Medulla oblongata (tissue), 1 donor: ENCODE data around the gene PLB1.
"Not testable (repeated sequence)": the region's sequence is repeated elsewhere in the genome, so short reads cannot be mapped to it uniquely, and the experiment has no call there.

Experiments used
- DNase-seq: peaks from one replicate; pipeline ENCODE4 v3.0.0-alpha.2; 2015; ENCODE audit errors: extremely low spot score

PLB1 gene

GRCh38 chr2:28469947-28470535 lies 25.8 kb upstream of the PLB1 start:
- DNase-seq = no peak

- DNase-seq = no peak
Measured at GRCh38 chr2:28470759-28471158, 25.1 kb upstream of the PLB1 start.

DNA sequence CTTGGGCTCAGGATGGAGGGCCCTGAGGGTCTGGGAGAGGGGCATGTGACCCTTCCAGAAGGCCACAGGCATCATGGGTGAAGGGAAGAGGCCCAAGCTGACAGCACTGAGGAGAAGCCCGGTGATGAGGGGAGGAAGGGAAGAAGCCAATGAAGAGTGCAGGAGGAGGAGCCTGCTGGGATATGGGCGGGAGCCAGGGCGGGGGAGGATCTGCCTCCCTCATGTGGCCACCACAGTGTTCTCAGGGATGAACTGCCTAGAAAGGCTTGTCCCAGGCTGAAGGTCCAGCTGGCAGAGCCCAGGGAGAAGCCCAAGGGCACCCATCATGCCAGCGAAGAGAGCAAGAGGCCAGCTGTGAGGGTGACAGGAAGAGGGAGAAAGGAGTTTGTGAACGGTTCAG lies 24.6 kb upstream of the PLB1 start:
- no peak for DNase-seq

DNA sequence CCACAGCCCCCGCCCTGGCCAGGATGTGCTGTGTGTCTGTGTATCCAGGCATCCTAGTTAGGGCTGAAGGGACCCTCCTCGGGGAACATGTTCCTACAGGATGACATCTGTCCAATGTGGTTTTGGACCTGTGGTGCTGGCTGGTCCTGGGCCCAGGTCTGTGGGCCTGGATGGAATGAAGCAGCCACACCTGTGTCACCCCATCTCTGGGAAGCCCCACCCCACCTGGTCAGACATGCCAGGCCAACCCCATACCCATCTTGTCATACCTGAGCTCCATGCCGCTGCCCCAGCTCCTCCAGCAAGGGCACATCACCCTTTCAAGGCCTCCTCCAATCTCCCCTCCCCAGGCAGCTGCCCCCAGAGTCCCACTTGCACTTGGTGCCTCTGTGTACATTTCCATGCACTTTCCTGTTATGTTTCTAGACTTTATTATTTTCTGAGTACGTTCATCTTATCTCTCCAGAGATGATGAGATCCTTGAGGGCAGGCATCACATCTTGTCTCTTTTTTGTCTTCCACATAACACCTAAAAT lies 24.1 kb upstream of the PLB1 start:
- no peak for DNase-seq

DNA sequence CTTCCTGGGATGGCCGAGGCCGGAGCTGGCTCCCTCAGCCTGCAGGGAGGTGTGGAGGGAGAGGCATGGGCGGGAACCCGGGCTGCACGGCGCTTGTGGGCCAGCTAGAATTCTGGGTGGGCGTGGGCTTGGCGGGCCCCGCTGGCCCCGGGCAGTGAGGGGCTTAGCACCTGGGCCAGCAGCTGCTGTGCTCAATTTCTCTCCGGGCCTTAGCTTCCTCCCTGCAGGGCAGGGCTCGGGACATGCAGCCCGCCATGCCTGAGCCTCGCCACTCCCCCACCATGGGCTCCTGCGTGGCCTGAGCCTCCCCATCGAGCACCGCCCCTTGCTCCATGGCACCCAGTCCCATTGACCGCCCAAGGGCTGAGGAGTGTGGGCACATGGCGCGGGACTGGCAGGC lies 23.2 kb upstream of the PLB1 start:
- DNase-seq = not testable (repeated sequence)

- DNase-seq = no peak
Measured at GRCh38 chr2:28475088-28475595, 20.7 kb upstream of the PLB1 start.

DNA sequence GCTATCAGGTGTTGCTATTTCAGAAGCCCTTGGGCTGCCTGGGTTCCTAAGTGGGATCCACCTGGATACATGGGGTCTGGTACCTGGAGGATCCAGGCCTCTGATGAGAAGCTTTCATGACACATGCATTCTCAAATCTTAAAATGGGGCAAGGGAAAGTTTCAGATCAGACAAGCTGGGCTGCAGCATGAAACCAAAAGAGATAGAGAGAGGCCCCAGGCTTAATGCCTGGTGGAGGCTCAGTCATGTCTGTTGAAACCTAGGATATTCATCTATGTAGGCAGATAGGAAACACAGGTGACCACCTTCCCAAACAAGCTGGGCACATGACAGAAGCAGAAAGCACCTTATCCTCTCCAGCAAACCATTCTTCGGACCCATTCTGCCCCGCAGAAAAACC lies 18.8 kb upstream of the PLB1 start:
- DNase-seq = no peak

- DNase-seq = no peak
Measured at GRCh38 chr2:28477645-28478044, 18.2 kb upstream of the PLB1 start.

- no peak for DNase-seq
Measured at GRCh38 chr2:28480403-28481049, 15.3 kb upstream of the PLB1 start.

- no peak for DNase-seq
Measured at GRCh38 chr2:28481905-28482304, 14.0 kb upstream of the PLB1 start.

- DNase-seq = no peak
Measured at GRCh38 chr2:28484835-28485234, 11.0 kb upstream of the PLB1 start.

GRCh38 chr2:28486526-28486925 lies 9.3 kb upstream of the PLB1 start:
- no peak for DNase-seq

GRCh38 chr2:28487258-28487657 lies 8.6 kb upstream of the PLB1 start:
- no peak for DNase-seq

DNA sequence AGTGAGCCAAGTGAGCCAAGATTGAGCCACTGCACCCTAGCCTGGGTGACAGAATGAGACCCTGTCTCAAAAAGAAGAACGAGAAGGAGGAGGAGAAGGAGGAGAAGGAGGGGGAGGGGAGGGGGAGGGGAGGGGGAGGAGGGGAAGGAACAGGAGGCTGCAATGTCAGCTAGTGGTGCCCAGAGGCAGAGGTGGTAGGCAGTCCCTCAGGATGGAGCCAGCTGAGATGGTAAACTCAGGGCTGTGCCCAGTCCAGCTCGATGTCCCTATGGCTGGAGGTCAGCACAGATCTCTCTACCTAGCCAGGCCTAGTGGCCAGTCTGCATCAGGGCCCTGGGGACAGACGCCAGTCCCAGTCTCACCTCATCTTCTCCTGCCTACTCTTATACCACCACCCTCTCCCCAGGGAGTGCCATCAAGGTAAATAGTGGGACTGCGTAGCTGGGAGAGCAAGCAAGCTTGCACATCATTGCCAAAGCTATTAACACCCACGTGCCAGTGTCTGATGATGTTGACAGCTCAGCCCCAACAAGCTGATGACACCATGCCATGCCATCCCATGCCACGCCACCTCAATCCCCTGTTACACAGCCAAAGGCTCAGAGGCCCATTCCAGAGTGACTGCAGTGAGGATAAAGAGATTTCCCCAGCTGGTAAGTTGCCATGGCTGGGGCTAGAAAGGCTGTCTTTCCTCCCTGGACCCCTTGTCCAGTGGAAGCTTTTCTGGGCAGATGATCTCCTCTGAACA lies 7.6 kb upstream of the PLB1 start:
- no peak for DNase-seq

DNA sequence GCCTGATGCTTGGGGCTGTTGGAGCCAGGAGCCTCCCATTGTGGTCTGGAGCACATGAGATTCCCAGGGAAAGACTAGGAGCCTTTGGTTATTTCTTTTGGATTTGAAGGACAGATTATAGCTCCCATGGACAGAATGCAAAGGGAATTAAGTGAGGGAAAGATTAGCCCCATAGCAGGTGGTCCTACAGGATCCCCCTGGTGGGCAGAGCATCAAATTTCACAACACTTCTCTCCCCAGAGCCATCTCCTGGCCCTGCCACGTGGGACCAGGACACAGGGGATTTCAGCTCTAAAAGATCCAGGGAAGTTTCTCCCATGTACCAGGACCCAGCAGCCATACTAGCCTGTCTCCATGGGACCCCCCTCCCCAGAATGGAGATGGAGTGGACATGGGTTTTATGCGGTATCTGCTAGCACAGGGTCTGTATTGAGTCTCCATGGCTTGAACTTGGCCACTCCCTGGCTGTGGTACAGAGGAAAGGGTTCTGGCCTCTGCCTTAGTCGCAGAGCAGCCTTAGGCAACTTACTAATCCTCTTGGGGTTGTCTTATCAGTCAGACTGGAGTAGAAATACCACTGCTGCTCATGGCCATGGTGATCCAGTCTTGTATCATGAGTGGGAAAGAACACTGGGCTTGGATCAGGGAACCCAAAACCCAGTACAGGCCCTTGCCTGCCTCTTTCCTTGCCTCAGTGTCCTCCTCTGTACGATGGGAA lies 6.8 kb upstream of the PLB1 start:
- no peak for DNase-seq

GRCh38 chr2:28490558-28490957 lies 5.3 kb upstream of the PLB1 start:
- no peak for DNase-seq

DNA sequence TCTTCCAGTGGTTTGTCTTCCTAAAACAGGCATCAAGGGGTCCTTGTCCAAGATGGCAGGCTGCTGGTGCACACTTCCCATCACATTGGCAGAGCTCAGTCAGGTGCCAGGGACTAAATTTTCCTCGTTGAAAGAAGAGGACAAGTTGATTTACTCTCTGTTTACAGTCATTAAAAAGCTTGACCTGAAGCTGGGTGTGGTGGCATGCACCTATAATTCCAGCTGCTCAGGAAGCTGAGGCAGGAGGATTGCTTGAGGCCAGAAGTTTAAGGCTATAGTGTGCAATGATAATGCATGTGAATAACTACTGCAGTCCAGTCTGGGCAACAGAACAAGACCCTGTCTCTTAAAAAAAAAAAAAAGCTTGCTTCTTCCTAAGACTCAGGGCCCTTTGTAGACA lies 3.6 kb upstream of the PLB1 start:
- DNase-seq = no peak

GRCh38 chr2:28493636-28494035 lies 2.2 kb upstream of the PLB1 start:
- no peak for DNase-seq

DNA sequence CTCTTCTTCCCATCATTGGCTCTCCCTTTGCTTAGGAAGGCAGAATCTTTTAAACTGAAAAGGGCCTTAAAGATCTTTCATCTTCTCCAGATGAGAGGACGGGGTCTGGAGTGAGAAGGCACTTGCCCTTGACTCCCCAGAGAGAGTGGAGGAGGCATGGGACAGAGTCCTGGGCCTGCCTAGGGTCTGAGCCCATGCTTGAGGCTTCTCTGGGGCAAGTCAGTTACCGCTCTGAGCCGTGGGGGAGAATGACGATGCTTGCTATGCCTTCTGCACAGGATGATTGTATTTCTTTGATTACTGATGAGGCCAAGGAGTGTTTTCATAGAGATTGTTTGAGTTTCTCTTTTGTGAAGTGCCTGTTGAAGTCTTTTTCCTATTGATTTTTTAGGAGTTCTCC lies 921 bp downstream of the PLB1 start:
- DNase-seq = no peak

- no peak for DNase-seq
Measured at GRCh38 chr2:28497206-28497605, 1.3 kb downstream of the PLB1 start.

GRCh38 chr2:28499282-28499681 lies 3.4 kb downstream of the PLB1 start:
- no peak for DNase-seq

GRCh38 chr2:28505361-28505760 lies 9.5 kb downstream of the PLB1 start:
- no peak for DNase-seq
